Retinal pigment epithelial cell (primary cell): Measurements from ENCODE around the gene CCDC141.

ENCODE experiments used
- DNase-seq: peaks from one replicate; pipeline ENCODE4 v3.0.0-alpha.2; 2010; ENCODE audit warnings: low read depth
- H3K4me3 ChIP-seq: 2 replicates; pipeline ENCODE4 v1.5.1; 2011; ENCODE audit warnings: mild to moderate bottlenecking, low read length, control low read depth, moderate library complexity
- TF ChIP-seq, protein P1 (sequence below): conservative IDR thresholded peaks from 2 replicates; pipeline ENCODE4 v1.5.1; 2011; ENCODE audit warnings: low read depth, low read length, control low read depth, inconsistent platforms

The CCDC141 gene

DNA sequence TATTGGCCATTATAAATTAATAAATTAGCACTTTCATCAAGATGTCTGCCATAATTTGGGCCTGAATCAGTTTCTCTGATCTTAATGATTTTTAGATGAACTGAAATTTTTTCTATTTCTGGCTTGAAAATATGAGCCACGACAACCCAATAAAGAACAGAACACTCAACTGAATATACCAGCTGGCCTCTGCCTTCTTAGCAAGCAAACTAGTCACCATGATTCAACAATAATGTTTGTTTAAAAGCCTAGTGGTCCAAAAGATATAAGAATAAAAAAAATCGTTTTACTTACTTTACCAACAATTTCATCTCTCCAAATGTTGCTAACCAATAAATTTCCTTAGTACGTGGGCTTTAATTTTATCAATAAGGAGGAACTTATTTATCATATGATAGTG is 176.0 kb downstream of the CCDC141 start:
- DNase-seq: no peak
- no peak overlapping the region for H3K4me3 ChIP-seq
- TF ChIP-seq, protein P1, sequence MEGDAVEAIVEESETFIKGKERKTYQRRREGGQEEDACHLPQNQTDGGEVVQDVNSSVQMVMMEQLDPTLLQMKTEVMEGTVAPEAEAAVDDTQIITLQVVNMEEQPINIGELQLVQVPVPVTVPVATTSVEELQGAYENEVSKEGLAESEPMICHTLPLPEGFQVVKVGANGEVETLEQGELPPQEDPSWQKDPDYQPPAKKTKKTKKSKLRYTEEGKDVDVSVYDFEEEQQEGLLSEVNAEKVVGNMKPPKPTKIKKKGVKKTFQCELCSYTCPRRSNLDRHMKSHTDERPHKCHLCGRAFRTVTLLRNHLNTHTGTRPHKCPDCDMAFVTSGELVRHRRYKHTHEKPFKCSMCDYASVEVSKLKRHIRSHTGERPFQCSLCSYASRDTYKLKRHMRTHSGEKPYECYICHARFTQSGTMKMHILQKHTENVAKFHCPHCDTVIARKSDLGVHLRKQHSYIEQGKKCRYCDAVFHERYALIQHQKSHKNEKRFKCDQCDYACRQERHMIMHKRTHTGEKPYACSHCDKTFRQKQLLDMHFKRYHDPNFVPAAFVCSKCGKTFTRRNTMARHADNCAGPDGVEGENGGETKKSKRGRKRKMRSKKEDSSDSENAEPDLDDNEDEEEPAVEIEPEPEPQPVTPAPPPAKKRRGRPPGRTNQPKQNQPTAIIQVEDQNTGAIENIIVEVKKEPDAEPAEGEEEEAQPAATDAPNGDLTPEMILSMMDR: no peak

DNA sequence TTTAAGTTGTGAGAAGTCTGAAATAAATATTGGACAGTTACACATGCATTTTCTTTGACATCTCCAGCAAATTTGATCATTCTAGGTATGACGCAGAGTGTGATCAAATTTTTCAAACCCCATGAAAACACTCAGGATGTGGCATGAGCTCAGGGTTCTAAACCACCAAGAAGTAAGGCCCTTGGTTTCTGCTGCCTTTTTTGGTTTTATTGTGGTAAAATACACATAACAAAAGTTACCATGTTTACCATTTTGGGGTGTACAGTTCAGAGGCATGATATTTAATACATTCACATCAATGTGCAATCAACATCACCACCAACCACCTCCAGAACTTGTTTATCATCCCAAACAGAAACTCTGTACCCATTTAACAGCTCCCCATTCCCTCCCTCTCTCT is 178.4 kb downstream of the CCDC141 start:
- TF ChIP-seq, protein P1: no peak
- DNase-seq: no peak
- H3K4me3 ChIP-seq: no peak overlapping the region

DNA sequence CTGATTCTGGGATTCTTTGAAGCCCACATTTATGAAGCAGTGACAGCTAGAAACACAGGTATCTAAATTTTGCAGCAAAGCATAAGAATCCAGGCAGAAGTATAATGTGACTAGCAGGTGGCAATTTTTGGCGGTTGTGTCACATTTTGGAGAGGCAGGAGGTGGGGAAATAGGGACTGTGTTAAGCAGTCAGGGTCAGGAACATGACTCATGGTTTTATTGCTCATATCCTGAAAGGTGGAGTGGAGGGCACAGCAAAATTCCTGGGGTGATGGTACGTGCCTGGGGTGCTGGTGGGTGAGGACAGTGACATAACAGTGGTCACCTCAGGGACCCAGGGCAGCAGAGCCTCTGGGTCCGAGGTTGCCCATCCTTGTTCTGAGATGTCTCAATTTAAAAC is 179.2 kb downstream of the CCDC141 start:
- TF ChIP-seq, protein P1: no peak
- DNase-seq: no peak
- H3K4me3 ChIP-seq: no peak overlapping the region

DNA sequence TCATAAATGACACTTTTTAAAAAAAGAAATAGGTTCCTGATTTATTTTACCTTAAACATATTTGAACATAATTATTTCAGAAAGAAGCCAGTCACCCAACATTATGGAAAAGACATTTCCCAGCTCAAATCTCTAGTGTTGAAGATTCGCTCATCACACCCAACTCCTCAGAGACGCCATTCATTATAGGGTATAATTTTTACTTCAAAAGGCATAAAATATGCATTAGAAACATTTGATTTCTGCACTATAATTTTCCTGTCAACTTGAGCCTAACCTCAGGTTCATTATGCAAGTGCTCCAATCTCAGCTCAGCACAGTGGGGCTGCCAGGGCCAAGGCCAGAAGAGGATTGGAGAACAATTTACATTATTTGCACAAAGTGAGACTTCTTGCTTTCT is 183.9 kb downstream of the CCDC141 start:
- TF ChIP-seq, protein P1: no peak
- DNase-seq: no peak
- H3K4me3 ChIP-seq: no peak overlapping the region

DNA sequence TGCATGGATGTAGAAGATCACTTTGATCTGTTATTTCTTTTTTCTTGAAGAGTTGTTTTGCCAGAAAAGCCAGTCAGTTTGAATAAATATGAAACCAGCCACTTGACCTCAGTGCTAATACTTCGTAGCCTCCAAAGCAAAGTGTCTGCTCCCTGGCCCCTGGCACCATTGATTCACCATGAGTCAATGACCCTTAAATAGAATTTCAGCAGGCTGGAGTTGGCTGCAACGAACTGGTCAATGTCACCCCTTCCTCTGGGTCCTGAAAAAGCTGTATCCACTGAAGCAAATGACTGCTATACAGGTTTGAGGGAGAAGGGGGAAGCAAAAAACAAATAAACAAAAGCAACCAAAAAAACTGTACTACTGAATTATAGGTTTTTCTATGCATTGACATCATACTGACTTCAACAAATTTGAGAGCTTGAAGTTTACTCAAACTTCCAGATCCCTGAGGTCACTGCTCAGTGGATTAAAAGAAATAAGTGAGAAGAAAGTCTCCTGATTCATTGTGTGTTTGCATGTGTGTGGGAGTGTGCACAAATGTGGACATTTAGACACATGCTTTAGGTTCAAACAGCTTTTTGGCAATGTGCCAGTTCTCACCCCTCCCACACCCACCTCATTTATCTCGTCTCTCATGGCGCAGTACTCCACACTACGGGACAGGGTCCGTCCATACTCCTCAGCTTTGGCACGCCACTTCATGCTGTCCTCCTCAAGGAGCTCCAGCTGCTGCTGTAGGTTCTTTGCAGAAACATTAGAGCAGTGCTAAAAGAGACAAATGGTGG is 184.6 kb downstream of the CCDC141 start:
- H3K4me3 ChIP-seq: no peak overlapping the region
- DNase-seq: no peak
- TF ChIP-seq, protein P1: no peak

DNA sequence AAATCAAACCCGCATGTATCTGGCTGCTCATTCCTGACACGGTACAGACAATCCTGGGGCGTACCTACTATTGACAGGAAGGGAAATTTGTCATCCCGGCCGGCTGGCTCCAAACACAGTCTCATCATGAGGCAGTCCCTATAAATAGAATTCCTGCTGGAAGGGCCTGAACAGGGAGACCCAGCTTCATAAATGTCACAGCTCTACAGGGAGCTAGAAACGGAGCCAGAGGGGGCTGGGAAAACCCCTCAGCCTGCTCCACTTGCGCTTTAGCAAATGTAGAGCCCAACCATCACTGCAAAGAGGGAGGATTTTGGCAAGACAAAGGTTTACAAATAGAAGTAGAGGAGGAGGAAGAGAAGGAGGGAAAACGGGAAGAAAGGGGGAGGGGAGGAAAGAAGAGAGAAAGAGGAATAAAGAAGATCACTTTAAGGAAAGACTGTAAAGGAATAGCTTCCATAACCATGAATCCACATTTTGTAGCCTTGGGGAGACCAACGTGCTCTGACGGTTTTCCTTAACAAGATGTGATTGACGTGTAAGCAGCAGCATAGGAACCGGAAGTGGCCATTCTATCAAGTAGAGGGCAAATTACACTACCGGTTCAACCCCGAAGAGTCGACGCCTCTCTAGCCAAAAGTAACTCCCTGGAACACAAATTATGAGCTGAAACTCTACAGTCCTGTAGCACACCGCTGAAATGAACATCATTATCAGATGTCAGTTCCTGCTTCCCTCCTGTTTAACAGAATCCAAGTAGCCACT is 185.9 kb downstream of the CCDC141 start:
- DNase-seq: no peak
- TF ChIP-seq, protein P1: no peak
- no peak overlapping the region for H3K4me3 ChIP-seq
